Measurements from ENCODE around the gene MTHFD1L. TPM values are rescaled to one million over a fixed set of nuclear protein-coding genes. Genes with fewer than 3 reads are reported as not detected.

The MTHFD1L gene
- total and polyA plus RNA-seq, 2 donors from 2014 or later, result 4.7 to 39.6 TPM

GRCh38 chr6:151025076-151025475 lies 159.6 kb downstream of the MTHFD1L start:
- intact Hi-C loops (cut with DNase I), result no loop called here
- Histone ChIP-seq H3K9me3 (ENCODE audit: control insufficient read depth in 2 of 3, insufficient read depth in 1 of 3, low read length in 3 of 3) (no peaks in the 10 kb centered on the region), H3K4me1 (ENCODE audit: control insufficient read depth in 2 of 3, insufficient read depth in 2 of 3, low read depth in 1 of 3, low read length in 3 of 3) (peaks cover 3 to 23% (median 6%) of the 10 kb centered on the region in 3 donors), H3K36me3 (ENCODE audit: control insufficient read depth in 2 of 3, insufficient read depth in 3 of 3, low read length in 3 of 3) (no peaks in the 10 kb centered on the region), H3K27ac (ENCODE audit: low read depth in 2 of 2, low read length in 2 of 2) (no peak overlapping the region), H3K27me3 (ENCODE audit: control insufficient read depth, insufficient read depth, low read length) (no peaks in the 10 kb centered on the region), H3K9ac (ENCODE audit: low read length in 3 of 3) (no peak overlapping the region), H3K4me3 (ENCODE audit: low read length in 3 of 3) (no peak overlapping the region)
- DNase-seq, result peak in 1 of 5 donors; percentile 27
- no peak for FAIRE-seq
- no peak for TF ChIP-seq CTCF (IDR thresholded peaks at IDR 0.05; ENCODE audit: borderline replicate concordance, extremely low read depth, insufficient read depth)

- no peak for DNase-seq
- peak overlapping the region in 1 of 2 donors; percentile 77 for H3K27ac ChIP-seq (ENCODE audit: low read depth in 2 of 2, low read length in 2 of 2)
- H3K9ac ChIP-seq (ENCODE audit: low read length in 3 of 3), result no peak overlapping the region
- H3K4me1 ChIP-seq (ENCODE audit: control insufficient read depth in 2 of 3, insufficient read depth in 2 of 3, low read depth in 1 of 3, low read length in 3 of 3), result peaks cover 3 to 23% (median 6%) of the 10 kb centered on the region in 3 donors
- no peaks in the 10 kb centered on the region for H3K36me3 ChIP-seq (ENCODE audit: control insufficient read depth in 2 of 3, insufficient read depth in 3 of 3, low read length in 3 of 3)
- no peak for TF ChIP-seq CTCF (IDR thresholded peaks at IDR 0.05; ENCODE audit: borderline replicate concordance, extremely low read depth, insufficient read depth)
- no peak overlapping the region for H3K4me3 ChIP-seq (ENCODE audit: low read length in 3 of 3)
- intact Hi-C loops (cut with DNase I), result no loop called here
- no peaks in the 10 kb centered on the region for H3K9me3 ChIP-seq (ENCODE audit: control insufficient read depth in 2 of 3, insufficient read depth in 1 of 3, low read length in 3 of 3)
- H3K27me3 ChIP-seq (ENCODE audit: control insufficient read depth, insufficient read depth, low read length), result no peaks in the 10 kb centered on the region
- no peak for FAIRE-seq
Measured at GRCh38 chr6:151026041-151026663, 160.7 kb downstream of the MTHFD1L start.

- H3K27ac ChIP-seq (ENCODE audit: low read depth in 2 of 2, low read length in 2 of 2), result peak overlapping the region in 1 of 2 donors; percentile 41
- FAIRE-seq (no peak), DNase-seq (no peak)
- intact Hi-C loops (cut with DNase I), result no loop called here
- H3K4me3 ChIP-seq (ENCODE audit: low read length in 3 of 3), result no peak overlapping the region
- H3K4me1 ChIP-seq (ENCODE audit: control insufficient read depth in 2 of 3, insufficient read depth in 2 of 3, low read depth in 1 of 3, low read length in 3 of 3), result peaks cover 3 to 14% (median 3%) of the 10 kb centered on the region in 3 donors
- no peak for TF ChIP-seq CTCF (IDR thresholded peaks at IDR 0.05; ENCODE audit: borderline replicate concordance, extremely low read depth, insufficient read depth)
- H3K36me3 ChIP-seq (ENCODE audit: control insufficient read depth in 2 of 3, insufficient read depth in 3 of 3, low read length in 3 of 3), result no peaks in the 10 kb centered on the region
- H3K9ac ChIP-seq (ENCODE audit: low read length in 3 of 3), result no peak overlapping the region
- no peaks in the 10 kb centered on the region for H3K27me3 ChIP-seq (ENCODE audit: control insufficient read depth, insufficient read depth, low read length)
- H3K9me3 ChIP-seq (ENCODE audit: control insufficient read depth in 2 of 3, insufficient read depth in 1 of 3, low read length in 3 of 3), result no peaks in the 10 kb centered on the region
Measured at GRCh38 chr6:151027295-151027747, 161.8 kb downstream of the MTHFD1L start.

Data from kidney (tissue), 14 donors.